H1 (cell line): ENCODE measurements around the gene TRIP13. TPM values are rescaled to one million over a fixed set of nuclear protein-coding genes. Genes with fewer than 3 reads are reported as not detected.

Experiments
- CHD7 ChIP-seq: fragments of 300-600 bp; sonication (generic); IDR thresholded peaks from 2 replicates; pipeline ENCODE4 v1.7.1; 2012; ENCODE audit warnings: low read length, moderate library complexity, mild to moderate bottlenecking, inconsistent platforms; ENCODE audit not compliant: insufficient replicate concordance
- FOSL1 ChIP-seq: IDR thresholded peaks from 2 replicates; pipeline ENCODE4 v1.6.1; 2011; ENCODE audit warnings: mild to moderate bottlenecking, low read depth, low read length, moderate library complexity; ENCODE audit not compliant: insufficient read depth
- JUND ChIP-seq: IDR thresholded peaks from 2 replicates; pipeline ENCODE4 v1.6.1; 2011; ENCODE audit warnings: mild to moderate bottlenecking, improper control_type of control experiment, low read length
- KDM4A ChIP-seq: IDR thresholded peaks from one replicate; pipeline ENCODE4 v1.7.1; 2012; ENCODE audit warnings: low read depth, mild to moderate bottlenecking, moderate library complexity, low read length, inconsistent platforms; ENCODE audit not compliant: severe bottlenecking
- RFX5 ChIP-seq: IDR thresholded peaks from 2 replicates; pipeline ENCODE4 v1.6.1; 2011; ENCODE audit warnings: low read depth, low read length, improper control_type of control experiment, borderline replicate concordance
- SAP30 ChIP-seq: fragments of 300-600 bp; sonication (generic); IDR thresholded peaks from 2 replicates; pipeline ENCODE4 v1.7.1; 2012; ENCODE audit warnings: low read length, moderate library complexity, mild to moderate bottlenecking, inconsistent platforms; ENCODE audit not compliant: insufficient read depth, insufficient replicate concordance
- USF2 ChIP-seq: IDR thresholded peaks from 2 replicates; pipeline ENCODE4 v1.6.1; 2011; ENCODE audit warnings: low read length, improper control_type of control experiment
- YY1 ChIP-seq: IDR thresholded peaks from 2 replicates; pipeline ENCODE4 v1.6.1; 2011; ENCODE audit warnings: low read depth, mild to moderate bottlenecking, low read length
- polyA plus RNA-seq, 7 experiments: library from polyadenylated mRNA; depleted of rRNA in 3 of 7; stranded (reverse) in 5 of 7; unstranded in 2 of 7; fragments of >200 nt in 5 of 7; fragments of 200-250 nt in 2 of 7; gene quantifications; 1 replicate in 5 of 7; 2 replicates in 1 of 7; 4 replicates in 1 of 7; pipeline versions ENCODE4 v1.2.1 to v1.2.3, GENCODE V29; 2011 to 2013; ENCODE audit warnings: missing spikeins in 2 of 7, mixed read lengths in 2 of 7
- total RNA-seq: library from RNA; stranded (reverse); fragmentation: NEBNext Ultra II Directional; extraction: Animal tissue kit (Norgen Biotek cat#: 25700); gene quantifications from 2 replicates; pipeline ENCODE4 v1.2.1, GENCODE V29; 2021

Gene TRIP13
- total and polyA plus RNA-seq, 2 of the 8 experiments (the other 6 are each of a cell fraction or from before 2014, with no cell fraction given): 20.0 to 39.2 TPM

- no peak for TF ChIP-seq CHD7
- no peak for TF ChIP-seq YY1
- no peak for TF ChIP-seq SAP30
- no peak for TF ChIP-seq RFX5
- TF ChIP-seq FOSL1: no peak
- TF ChIP-seq JUND: no peak
- TF ChIP-seq USF2: no peak
- no peak for TF ChIP-seq KDM4A
Observed at GRCh38 chr5:868428-869135, 24.1 kb upstream of the TRIP13 start (continued).
